Measurements from ENCODE around the gene DDIAS. TPM values are rescaled to one million over a fixed set of nuclear protein-coding genes. Genes with fewer than 3 reads are reported as not detected.
"Not testable (repeated sequence)": the region's sequence is repeated elsewhere in the genome, so short reads cannot be mapped to it uniquely, and the experiment has no call there.

DDIAS gene
- total RNA-seq, 3 donors from 2014 or later, result 0.87 to 4.4 (median 1.2) TPM

- no peaks in the 10 kb centered on the region for H3K9me3 ChIP-seq
- DNase-seq (no peak), ATAC-seq (no peak)
- no peak for TF ChIP-seq CTCF (IDR thresholded peaks at IDR 0.05)
- no peak overlapping the region for H3K4me3 ChIP-seq
- no peaks in the 10 kb centered on the region for H3K36me3 ChIP-seq (ENCODE audit: low read depth)
- intact Hi-C loops (cut with DNase I, micrococcal nuclease), result no loop called here
- no peaks in the 10 kb centered on the region for H3K4me1 ChIP-seq (ENCODE audit: low read depth)
Observed at GRCh38 chr11:82944198-82944597, 42.7 kb downstream of the DDIAS start.

- H3K36me3 ChIP-seq (ENCODE audit: low read depth); DNase-seq; H3K4me3 ChIP-seq; H3K9me3 ChIP-seq; H3K4me1 ChIP-seq (ENCODE audit: low read depth); ATAC-seq; intact Hi-C loops (cut with DNase I, micrococcal nuclease): not testable (repeated sequence)
Observed at GRCh38 chr11:82945041-82945440, 43.5 kb downstream of the DDIAS start.

- intact Hi-C loops (cut with DNase I, micrococcal nuclease), result no loop called here
- TF ChIP-seq CTCF (IDR thresholded peaks at IDR 0.05), result no peak
- Histone ChIP-seq H3K9me3 (no peaks in the 10 kb centered on the region), H3K4me1 (ENCODE audit: low read depth) (no peaks in the 10 kb centered on the region), H3K36me3 (ENCODE audit: low read depth) (no peaks in the 10 kb centered on the region), H3K4me3 (no peak overlapping the region)
- ATAC-seq (no peak), DNase-seq (no peak)
Observed at GRCh38 chr11:82945682-82946081, 44.1 kb downstream of the DDIAS start.

GRCh38 chr11:82949352-82949751 lies 47.8 kb downstream of the DDIAS start:
- no peak for DNase-seq
- intact Hi-C loops (cut with DNase I, micrococcal nuclease), result no loop called here
- ATAC-seq, result no peak
- Histone ChIP-seq H3K4me3 (no peak overlapping the region), H3K36me3 (ENCODE audit: low read depth) (no peaks in the 10 kb centered on the region), H3K9me3 (no peaks in the 10 kb centered on the region), H3K4me1 (ENCODE audit: low read depth) (no peaks in the 10 kb centered on the region)
- TF ChIP-seq CTCF (IDR thresholded peaks at IDR 0.05), result no peak

- ATAC-seq; H3K4me1 ChIP-seq (ENCODE audit: low read depth); H3K36me3 ChIP-seq (ENCODE audit: low read depth); H3K9me3 ChIP-seq; H3K4me3 ChIP-seq; intact Hi-C loops (cut with DNase I, micrococcal nuclease); DNase-seq: not testable (repeated sequence)
Observed at GRCh38 chr11:82950502-82950901, 49.0 kb downstream of the DDIAS start.

GRCh38 chr11:82955736-82956453 lies 54.4 kb downstream of the DDIAS start:
- H3K4me3 ChIP-seq; H3K9me3 ChIP-seq; H3K4me1 ChIP-seq (ENCODE audit: low read depth); intact Hi-C loops (cut with DNase I, micrococcal nuclease); H3K36me3 ChIP-seq (ENCODE audit: low read depth): not testable (repeated sequence)
- ATAC-seq (peak; percentile 26), DNase-seq (peak; percentile 61 to 89 (median 66))

GRCh38 chr11:82959987-82960778 lies 58.6 kb downstream of the DDIAS start:
- ATAC-seq, result peak; percentile 83
- Histone ChIP-seq H3K4me1 (ENCODE audit: low read depth) (no peaks in the 10 kb centered on the region), H3K4me3 (no peak overlapping the region), H3K36me3 (ENCODE audit: low read depth) (no peaks in the 10 kb centered on the region), H3K9me3 (no peaks in the 10 kb centered on the region)
- intact Hi-C loops (cut with DNase I, micrococcal nuclease), result no loop called here
- no peak for DNase-seq
- no peak for TF ChIP-seq CTCF (IDR thresholded peaks at IDR 0.05)

Measured in mucosa of descending colon (tissue), 3 donors.